GM10266 (cell line): Measurements from ENCODE around the gene NMNAT3.

Experiments
- DNase-seq: peaks from one replicate; pipeline ENCODE4 v3.0.0; 2012; ENCODE audit errors: extremely low spot score
- CTCF ChIP-seq: IDR thresholded peaks from 2 replicates; pipeline ENCODE4 v1.5.1; 2012; ENCODE audit warnings: mild to moderate bottlenecking, low read depth; ENCODE audit not compliant: control insufficient read depth, insufficient read depth; ENCODE audit errors: missing control alignments

NMNAT3 gene

GRCh38 chr3:139560411-139560810 lies 117.4 kb downstream of the NMNAT3 start:
- no peak for DNase-seq

GRCh38 chr3:139559541-139559940 lies 118.2 kb downstream of the NMNAT3 start:
- no peak for TF ChIP-seq CTCF
- DNase-seq: no peak

More at GRCh38 chr3:139560411-139560810, 117.4 kb downstream of the NMNAT3 start:
- no peak for TF ChIP-seq CTCF

GRCh38 chr3:139558351-139559266 lies 119.2 kb downstream of the NMNAT3 start:
- no peak for DNase-seq
- no peak for TF ChIP-seq CTCF

GRCh38 chr3:139557041-139557440 lies 120.7 kb downstream of the NMNAT3 start:
- no peak for TF ChIP-seq CTCF
- DNase-seq: no peak

GRCh38 chr3:139555249-139555648 lies 122.5 kb downstream of the NMNAT3 start:
- no peak for TF ChIP-seq CTCF
- DNase-seq: no peak

GRCh38 chr3:139554628-139555027 lies 123.1 kb downstream of the NMNAT3 start:
- no peak for TF ChIP-seq CTCF

GRCh38 chr3:139552632-139553365 lies 125.0 kb downstream of the NMNAT3 start:
- no peak for DNase-seq
- TF ChIP-seq CTCF: no peak

More at GRCh38 chr3:139554628-139555027, 123.1 kb downstream of the NMNAT3 start:
- DNase-seq: no peak
